Activated naive CD8-positive, alpha-beta T cell (primary cell): ENCODE results near the gene LIN28B.

ENCODE experiments used
- H3K27ac Mint-ChIP-seq: one replicate; pipeline ENCODE4 v1.8.0; 2021; ENCODE audit warnings: mixed read lengths
- H3K27me3 Mint-ChIP-seq: one replicate; pipeline ENCODE4 v1.8.0; 2021; ENCODE audit warnings: mixed read lengths
- H3K36me3 Mint-ChIP-seq: one replicate; pipeline ENCODE4 v1.8.0; 2021; ENCODE audit warnings: mixed read lengths
- H3K4me1 Mint-ChIP-seq: one replicate; pipeline ENCODE4 v1.8.0; 2021; ENCODE audit warnings: low read depth, mixed read lengths
- H3K4me3 Mint-ChIP-seq: one replicate; pipeline ENCODE4 v1.8.0; 2021; ENCODE audit warnings: mild to moderate bottlenecking, mixed read lengths
- H3K9me3 Mint-ChIP-seq: one replicate; pipeline ENCODE4 v1.8.0; 2021; ENCODE audit warnings: low read depth, mixed read lengths

Gene LIN28B

GRCh38 chr6:104956731-104957294, at the start of gene LIN28B:
Gene LIN28B, plus strand, starts transcription at chr6:104957107. Its CDS starts 144 bp downstream, at chr6:104957251.
- Mint-ChIP-seq H3K27ac (no peak within 1 kb of the TSS), H3K27me3 (peaks cover 52% of the 10 kb centered on the region), H3K9me3 (no peaks in the 10 kb centered on the region), H3K4me1 (peaks cover 18% of the 10 kb centered on the region), H3K36me3 (peaks cover 6% of the 10 kb centered on the region), H3K4me3 (peak within 1 kb of the TSS; percentile 45)

GRCh38 chr6:104908031-104908887, 48.6 kb upstream of the LIN28B start:
- H3K4me3 Mint-ChIP-seq: no peak overlapping the region
- H3K36me3 Mint-ChIP-seq: no peaks in the 10 kb centered on the region
- H3K4me1 Mint-ChIP-seq: no peaks in the 10 kb centered on the region
- peaks cover 21% of the 10 kb centered on the region for H3K27me3 Mint-ChIP-seq
- H3K9me3 Mint-ChIP-seq: peaks cover 4% of the 10 kb centered on the region
- H3K27ac Mint-ChIP-seq: no peak overlapping the region

- H3K27me3 Mint-ChIP-seq: peaks cover 21% of the 10 kb centered on the region
- peaks cover 4% of the 10 kb centered on the region for H3K9me3 Mint-ChIP-seq
- H3K36me3 Mint-ChIP-seq: no peaks in the 10 kb centered on the region
- H3K4me3 Mint-ChIP-seq: no peak overlapping the region
- H3K27ac Mint-ChIP-seq: no peak overlapping the region
- no peaks in the 10 kb centered on the region for H3K4me1 Mint-ChIP-seq
Observed at GRCh38 chr6:104908888-104909525, 47.9 kb upstream of the LIN28B start.

GRCh38 chr6:104921896-104922295, 35.0 kb upstream of the LIN28B start:
- Mint-ChIP-seq H3K36me3 (peaks cover 2% of the 10 kb centered on the region), H3K27ac (no peak overlapping the region), H3K4me1 (no peaks in the 10 kb centered on the region), H3K9me3 (no peaks in the 10 kb centered on the region), H3K4me3 (no peak overlapping the region), H3K27me3 (peaks cover 11% of the 10 kb centered on the region)

- Mint-ChIP-seq H3K4me1 (no peaks in the 10 kb centered on the region), H3K36me3 (no peaks in the 10 kb centered on the region), H3K9me3 (no peaks in the 10 kb centered on the region), H3K4me3 (no peak overlapping the region), H3K27me3 (peaks cover 6% of the 10 kb centered on the region), H3K27ac (no peak overlapping the region)
Observed at GRCh38 chr6:104928141-104928540, 28.8 kb upstream of the LIN28B start.

GRCh38 chr6:104929353-104929752, 27.6 kb upstream of the LIN28B start:
- H3K9me3 Mint-ChIP-seq: no peaks in the 10 kb centered on the region
- H3K4me1 Mint-ChIP-seq: no peaks in the 10 kb centered on the region
- peaks cover 9% of the 10 kb centered on the region for H3K27me3 Mint-ChIP-seq
- no peaks in the 10 kb centered on the region for H3K36me3 Mint-ChIP-seq
- no peak overlapping the region for H3K27ac Mint-ChIP-seq
- no peak overlapping the region for H3K4me3 Mint-ChIP-seq

GRCh38 chr6:104930939-104931338, 26.0 kb upstream of the LIN28B start:
- no peak overlapping the region for H3K27ac Mint-ChIP-seq
- H3K4me3 Mint-ChIP-seq: no peak overlapping the region
- H3K27me3 Mint-ChIP-seq: peaks cover 8% of the 10 kb centered on the region
- H3K4me1 Mint-ChIP-seq: no peaks in the 10 kb centered on the region
- H3K36me3 Mint-ChIP-seq: no peaks in the 10 kb centered on the region
- H3K9me3 Mint-ChIP-seq: no peaks in the 10 kb centered on the region

- peaks cover 29% of the 10 kb centered on the region for H3K27me3 Mint-ChIP-seq
- H3K4me1 Mint-ChIP-seq: peaks cover 7% of the 10 kb centered on the region
- no peaks in the 10 kb centered on the region for H3K9me3 Mint-ChIP-seq
- no peak overlapping the region for H3K4me3 Mint-ChIP-seq
- peaks cover 3% of the 10 kb centered on the region for H3K36me3 Mint-ChIP-seq
- no peak overlapping the region for H3K27ac Mint-ChIP-seq
Observed at GRCh38 chr6:104936766-104937535, 20.0 kb upstream of the LIN28B start.

- Mint-ChIP-seq H3K36me3 (peaks cover 3% of the 10 kb centered on the region), H3K4me1 (peaks cover 7% of the 10 kb centered on the region), H3K4me3 (peak overlapping the region; percentile 35), H3K27ac (no peak overlapping the region), H3K9me3 (no peaks in the 10 kb centered on the region), H3K27me3 (peaks cover 37% of the 10 kb centered on the region)
Observed at GRCh38 chr6:104940238-104940892, 16.5 kb upstream of the LIN28B start.

GRCh38 chr6:104940893-104941728, 15.8 kb upstream of the LIN28B start:
- Mint-ChIP-seq H3K27ac (no peak overlapping the region), H3K9me3 (no peaks in the 10 kb centered on the region), H3K4me1 (peaks cover 7% of the 10 kb centered on the region), H3K4me3 (peak overlapping the region; percentile 76), H3K36me3 (peaks cover 3% of the 10 kb centered on the region), H3K27me3 (peaks cover 37% of the 10 kb centered on the region)

GRCh38 chr6:104941729-104942091, 15.2 kb upstream of the LIN28B start:
- peaks cover 7% of the 10 kb centered on the region for H3K4me1 Mint-ChIP-seq
- peaks cover 3% of the 10 kb centered on the region for H3K36me3 Mint-ChIP-seq
- peaks cover 33% of the 10 kb centered on the region for H3K27me3 Mint-ChIP-seq
- no peaks in the 10 kb centered on the region for H3K9me3 Mint-ChIP-seq
- H3K27ac Mint-ChIP-seq: peak overlapping the region; percentile 28
- peak overlapping the region; percentile 76 for H3K4me3 Mint-ChIP-seq

GRCh38 chr6:104943781-104944180, 13.1 kb upstream of the LIN28B start:
- no peaks in the 10 kb centered on the region for H3K9me3 Mint-ChIP-seq
- H3K36me3 Mint-ChIP-seq: peaks cover 3% of the 10 kb centered on the region
- H3K27me3 Mint-ChIP-seq: peaks cover 32% of the 10 kb centered on the region

GRCh38 chr6:104949206-104949605, 7.7 kb upstream of the LIN28B start:
- H3K27me3 Mint-ChIP-seq: peaks cover 23% of the 10 kb centered on the region
- peaks cover 3% of the 10 kb centered on the region for H3K36me3 Mint-ChIP-seq

More at GRCh38 chr6:104943781-104944180, 13.1 kb upstream of the LIN28B start:
- Mint-ChIP-seq H3K27ac (no peak overlapping the region), H3K4me1 (peaks cover 7% of the 10 kb centered on the region), H3K4me3 (no peak overlapping the region)

GRCh38 chr6:104951677-104952076, 5.2 kb upstream of the LIN28B start:
- Mint-ChIP-seq H3K27ac (no peak overlapping the region), H3K4me1 (peaks cover under 1% of the 10 kb centered on the region), H3K4me3 (no peak overlapping the region), H3K36me3 (peaks cover 4% of the 10 kb centered on the region), H3K27me3 (peaks cover 36% of the 10 kb centered on the region), H3K9me3 (no peaks in the 10 kb centered on the region)

More at GRCh38 chr6:104949206-104949605, 7.7 kb upstream of the LIN28B start:
- Mint-ChIP-seq H3K27ac (no peak overlapping the region), H3K4me3 (no peak overlapping the region), H3K9me3 (no peaks in the 10 kb centered on the region), H3K4me1 (no peaks in the 10 kb centered on the region)
